HG03108 (cell line): Measurements from ENCODE around the gene ZNF446.
"Not testable (repeated sequence)": the region's sequence is repeated elsewhere in the genome, so short reads cannot be mapped to it uniquely, and the experiment has no call there.

Source experiments
- ATAC-seq: cut with Tn5 transposase; IDR thresholded peaks from one replicate; pipeline ENCODE4 v1.9.1; 2021; ENCODE audit warnings: moderate library complexity; ENCODE audit not compliant: unreplicated experiment

The ZNF446 gene

GRCh38 chr19:58498316-58499020, 22.3 kb downstream of the ZNF446 start:
- ATAC-seq: no peak

- ATAC-seq: peak; percentile 87
Measured at GRCh38 chr19:58499021-58499927, 23.1 kb downstream of the ZNF446 start.

DNA sequence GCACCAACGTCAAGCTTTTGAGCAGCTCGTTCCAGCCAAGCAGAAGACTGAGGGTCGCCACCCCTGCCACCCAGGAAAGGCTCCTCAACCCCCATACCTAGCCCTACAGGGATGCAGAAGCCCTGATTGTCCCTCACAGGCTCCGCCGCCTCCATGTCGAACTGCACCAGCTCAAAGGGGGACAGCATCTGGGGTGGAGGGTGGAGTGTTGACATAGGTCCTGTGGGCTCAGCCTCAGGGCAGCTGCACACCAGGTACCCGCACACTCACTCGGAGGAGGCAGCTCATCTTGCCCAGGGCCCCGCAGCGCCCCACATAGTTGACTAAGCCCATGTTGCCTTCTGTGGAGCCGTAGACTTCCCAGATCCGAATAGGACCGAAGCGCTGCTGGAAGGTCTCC, 24.1 kb downstream of the ZNF446 start:
- no peak for ATAC-seq

DNA sequence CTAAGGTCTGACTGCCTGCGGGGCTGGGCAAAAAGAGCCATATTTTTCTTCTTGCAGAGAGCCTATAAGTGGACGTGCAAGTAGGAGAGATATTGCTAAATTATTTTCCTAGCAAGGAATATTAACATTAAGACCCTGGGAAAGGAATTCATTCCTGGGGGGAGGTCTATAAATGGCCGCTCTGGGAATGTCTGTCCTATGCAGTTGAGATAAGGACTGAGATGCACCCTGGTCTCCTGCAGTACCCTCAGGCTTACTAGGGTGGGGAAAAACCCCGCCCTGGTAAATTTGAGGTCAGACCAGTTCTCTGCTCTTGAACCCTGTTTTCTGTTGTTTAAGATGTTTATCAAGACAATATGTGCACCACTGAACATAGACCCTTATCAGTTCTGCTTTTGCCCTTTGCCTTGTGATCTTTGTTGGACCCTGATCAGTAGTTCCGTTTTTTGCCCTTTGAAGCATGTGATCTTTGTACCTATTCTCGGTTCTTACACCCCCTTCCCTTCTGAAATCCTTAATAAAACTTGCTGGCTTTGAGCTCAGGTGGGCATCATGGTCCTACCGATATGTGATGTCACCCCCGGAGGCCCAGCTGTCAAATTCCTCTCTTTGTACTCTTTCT, 31.6 kb downstream of the ZNF446 start:
- not testable (repeated sequence) for ATAC-seq

DNA sequence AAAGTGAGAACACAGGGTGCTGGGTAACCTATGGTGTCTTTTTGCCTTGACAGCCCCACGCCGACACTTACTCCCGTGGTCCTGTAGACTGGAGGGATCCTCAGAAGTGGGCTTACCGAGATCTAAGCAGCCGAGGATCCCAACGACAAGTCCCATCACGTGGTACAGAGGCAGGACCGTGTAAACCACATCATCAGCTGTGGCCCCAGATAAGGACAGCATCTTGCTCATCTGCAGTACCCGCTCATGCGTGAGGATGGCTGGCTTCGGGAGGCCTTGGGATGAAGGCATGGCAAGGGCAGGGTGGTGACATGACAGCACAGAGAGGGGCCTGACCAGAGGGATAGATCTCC, 33.6 kb downstream of the ZNF446 start:
- no peak for ATAC-seq

GRCh38 chr19:58510084-58510862, 34.1 kb downstream of the ZNF446 start:
- ATAC-seq: no peak

DNA sequence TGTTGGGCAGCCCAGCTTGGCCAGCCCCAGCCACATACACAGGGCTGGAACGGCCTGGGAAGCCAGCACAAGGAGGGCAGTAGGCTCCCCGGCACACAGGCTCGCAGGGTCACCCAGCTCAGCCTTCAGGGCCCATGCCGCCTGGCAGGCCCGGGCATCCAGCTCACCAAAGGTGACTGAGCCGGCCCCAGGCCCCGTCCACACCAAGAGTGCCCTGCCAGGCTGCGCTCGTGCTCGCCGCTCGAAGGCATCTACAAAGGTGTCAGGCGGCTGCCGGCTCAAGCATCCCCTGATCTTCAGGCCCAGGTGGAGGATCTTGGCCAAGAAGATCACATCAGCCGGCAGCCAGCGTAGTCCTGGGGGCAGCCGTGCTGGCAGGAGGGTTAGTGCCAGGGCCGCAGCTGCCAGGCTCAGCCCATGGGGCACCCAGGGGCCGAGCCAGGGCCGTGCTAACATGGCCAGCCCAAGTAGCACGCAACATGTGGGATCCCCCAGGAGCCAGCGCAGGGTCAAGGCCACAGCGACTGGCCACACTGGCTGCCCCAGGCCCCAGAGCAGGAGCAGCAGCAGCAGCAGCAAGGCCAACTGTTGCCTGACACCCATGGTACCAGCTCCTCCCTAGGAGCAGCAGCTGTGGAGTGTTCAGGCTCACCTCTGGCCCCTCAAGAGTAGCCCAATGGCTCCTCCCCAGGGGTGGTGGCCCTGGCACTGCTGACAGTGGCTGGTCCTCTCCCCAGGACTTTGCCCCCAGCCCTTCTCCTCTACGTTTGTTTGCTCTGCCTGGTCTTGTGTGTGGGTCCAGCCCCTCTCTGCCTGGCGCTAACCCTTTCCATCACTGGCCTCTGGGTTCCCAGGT, 35.4 kb downstream of the ZNF446 start, which contains the start of gene SLC27A5:
TSS of gene SLC27A5 (minus strand) at position 640 of the 856 bp plus-strand sequence. CDS start at position 603, 37 bp downstream.
- no peak for ATAC-seq

DNA sequence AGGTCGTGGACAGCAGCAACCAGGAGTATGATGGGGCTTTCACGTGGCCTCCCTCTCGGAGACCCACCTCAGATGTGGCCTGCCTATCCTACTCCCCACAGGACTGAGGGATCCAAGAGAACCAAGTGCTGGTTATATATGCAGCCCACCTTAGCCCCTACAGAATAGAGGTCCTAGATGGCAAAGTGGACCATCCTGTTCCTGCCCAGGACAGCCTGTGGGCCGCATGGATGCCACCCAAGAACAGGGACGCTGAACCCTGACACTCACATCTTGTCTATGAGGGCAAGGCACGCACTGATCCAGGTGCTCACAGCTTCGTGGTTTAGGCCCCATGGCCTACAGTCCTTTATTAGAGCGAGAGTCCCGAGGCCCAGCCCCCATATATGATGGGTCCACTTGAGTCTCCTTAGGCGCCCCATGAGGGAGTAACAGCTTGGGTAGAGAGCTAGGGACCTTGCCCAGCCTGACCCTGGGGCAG, 37.1 kb downstream of the ZNF446 start:
- ATAC-seq: no peak

GRCh38 chr19:58513694-58514563, 37.8 kb downstream of the ZNF446 start:
- ATAC-seq: peak; percentile 72

GRCh38 chr19:58514564-58515022, 38.4 kb downstream of the ZNF446 start:
- no peak for ATAC-seq

DNA sequence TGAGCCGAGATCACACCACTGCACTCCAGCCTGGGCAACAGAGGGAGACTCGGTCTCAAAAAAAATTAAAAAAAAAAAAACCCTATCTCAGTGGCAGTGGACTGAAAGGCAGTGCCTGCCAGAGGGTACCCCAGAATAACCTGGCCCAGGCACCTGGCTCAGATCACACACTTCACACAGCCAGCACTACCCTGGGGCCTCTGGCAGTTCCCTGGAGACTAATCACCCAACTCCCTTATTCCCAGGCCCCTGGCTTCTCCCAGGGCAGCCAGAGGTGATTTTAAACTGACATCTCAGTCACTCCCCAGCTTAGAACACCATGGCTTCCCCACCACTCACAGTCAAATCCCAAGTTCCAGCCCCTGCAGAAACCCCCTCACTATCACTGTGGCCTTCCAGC, 39.1 kb downstream of the ZNF446 start:
- no peak for ATAC-seq

DNA sequence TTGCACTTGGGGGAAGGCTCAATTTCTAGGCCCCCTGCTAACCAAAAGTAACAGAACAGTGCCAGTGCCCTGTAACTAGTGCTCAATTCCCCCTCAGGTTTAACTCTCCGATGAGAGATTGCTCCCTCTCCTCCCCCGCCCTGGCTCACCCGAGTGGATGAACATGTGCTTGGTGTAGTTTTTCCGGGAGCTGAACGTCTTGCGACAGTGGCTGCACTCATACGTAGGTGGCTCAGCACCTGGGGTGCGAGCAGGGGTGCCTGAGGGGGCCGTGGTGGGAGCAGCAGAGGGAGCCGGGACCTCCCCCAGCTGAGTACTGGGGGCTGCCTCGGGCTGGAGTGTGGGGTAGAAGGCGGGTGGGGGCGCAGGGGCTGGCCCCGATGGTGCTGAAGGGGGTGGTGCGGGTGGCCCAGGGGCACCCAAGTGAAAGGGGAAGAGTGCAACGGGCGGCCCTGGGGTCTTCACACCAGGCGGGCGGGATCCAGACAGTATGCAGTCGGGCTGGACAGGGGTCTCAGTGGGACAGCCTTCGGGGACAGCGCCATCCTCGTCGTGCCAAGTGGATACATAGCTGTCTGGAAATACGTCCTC, 40.2 kb downstream of the ZNF446 start:
- no peak for ATAC-seq

DNA sequence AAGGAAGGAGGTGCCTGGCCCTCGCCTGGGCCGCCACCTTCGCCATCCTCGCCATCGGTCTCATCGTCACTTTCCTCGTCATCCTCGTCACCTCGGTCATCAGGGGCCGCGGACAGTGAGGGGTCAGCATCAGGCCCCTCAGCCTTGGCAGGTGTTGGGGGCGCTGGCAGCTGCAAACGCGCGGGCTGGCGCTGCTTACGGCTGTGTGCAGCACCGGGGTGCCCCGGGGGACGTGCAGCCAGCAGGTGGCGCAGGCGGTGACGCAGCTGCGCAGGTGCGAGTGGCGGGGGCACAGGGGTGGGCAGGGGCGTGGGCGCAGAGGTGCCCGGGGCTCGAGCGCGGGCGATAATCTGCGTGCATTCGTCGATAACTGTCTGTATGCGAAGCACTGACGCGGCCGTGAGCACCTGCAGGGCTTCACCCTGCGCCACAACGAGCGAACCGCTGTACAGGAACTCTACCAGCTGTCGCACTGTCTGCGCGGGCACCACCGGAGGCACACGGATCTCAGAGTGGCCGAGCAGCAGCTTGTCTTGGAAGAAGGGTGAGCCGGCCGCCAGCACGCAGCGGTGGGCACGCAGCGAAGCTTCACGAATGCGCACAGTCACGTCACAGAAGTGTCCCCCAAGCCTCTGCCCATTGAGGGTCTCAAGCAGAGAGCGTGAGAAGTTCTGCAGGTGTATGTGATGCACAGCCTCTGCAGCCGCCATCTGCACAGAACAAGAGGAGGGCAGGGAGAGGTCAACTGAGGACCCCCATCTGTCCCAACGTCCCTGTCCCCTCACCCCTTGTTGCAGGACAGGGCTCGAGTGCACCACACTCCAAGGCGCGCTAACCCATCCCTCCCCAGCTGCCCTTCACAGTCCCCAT, 41.0 kb downstream of the ZNF446 start:
- no peak for ATAC-seq

DNA sequence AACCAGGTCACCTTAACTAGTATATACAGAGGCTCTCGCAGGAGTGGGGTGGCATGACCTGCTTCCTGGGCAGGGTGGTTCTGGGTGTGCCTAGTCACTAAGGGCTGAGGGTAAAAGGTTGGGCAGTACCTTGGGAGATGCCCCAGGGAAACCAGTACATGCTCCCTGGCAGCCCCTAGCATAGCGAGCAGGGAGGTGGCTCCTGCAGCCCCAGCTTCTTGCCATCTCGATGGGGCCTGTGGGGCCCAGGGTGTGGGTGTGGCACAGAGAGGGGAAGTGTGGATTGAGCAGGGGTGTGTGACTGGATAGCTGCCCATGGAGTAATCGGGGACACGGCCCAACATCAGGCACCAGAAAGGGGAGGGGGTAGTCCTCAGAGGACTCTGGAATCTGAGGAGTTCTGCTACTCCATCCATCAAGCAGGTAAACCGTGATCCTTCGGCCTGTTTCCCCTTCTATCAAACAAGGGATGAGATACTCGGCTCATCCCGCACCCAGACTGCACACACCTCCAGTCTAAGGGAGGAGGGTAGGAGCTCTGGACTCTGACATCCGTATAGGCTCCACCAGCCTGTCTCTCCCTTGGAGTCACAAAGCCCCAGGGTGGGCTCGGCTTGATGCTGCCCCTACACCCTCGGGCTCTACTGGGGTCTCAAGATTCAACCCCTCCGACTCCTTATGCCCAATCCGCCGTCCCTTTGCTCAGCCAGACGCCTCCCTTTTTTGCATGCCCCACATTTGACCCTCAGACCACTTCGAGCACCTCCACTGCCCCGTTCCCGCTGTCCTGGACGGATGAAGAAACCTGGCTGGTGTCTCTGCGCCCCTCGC, 42.3 kb downstream of the ZNF446 start:
- ATAC-seq: no peak

DNA sequence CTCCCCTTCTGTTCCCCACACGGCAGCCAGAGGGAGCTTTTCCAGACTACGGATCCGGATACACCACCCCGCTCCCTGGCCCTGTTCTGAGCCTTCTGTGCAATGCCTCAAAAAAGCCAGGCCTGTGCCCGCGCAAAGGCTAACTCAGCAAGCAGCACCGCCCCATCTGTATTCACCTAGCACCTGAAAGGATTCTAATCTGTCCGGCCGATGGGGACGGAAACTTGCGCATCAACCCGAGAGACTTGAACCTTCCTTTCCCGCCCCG, 42.9 kb downstream of the ZNF446 start:
- ATAC-seq: peak; percentile 5

GRCh38 chr19:58519355-58520256, 43.5 kb downstream of the ZNF446 start, which contains the start of gene ZBTB45:
Gene ZBTB45 (minus strand): TSS chr19:58519810. CDS start chr19:58517673, 2,137 bp downstream.
- peak; percentile 80 for ATAC-seq
